Stomach (tissue), 19 donors: ENCODE results near the gene LHX1. TPM values are rescaled to one million over a fixed set of nuclear protein-coding genes. Genes with fewer than 3 reads are reported as not detected.
A peak's percentile ranks its signal among the peaks of the same experiment; 100 is the strongest.

Source experiments
- DNase-seq, 2 donors: peaks; one replicate each; pipeline versions ENCODE4 v3.0.0 to v3.0.0-alpha.2; 2013 to 2019
- H3K27ac ChIP-seq, 5 donors: fragments of 200-600 bp in 4 of 5; sonication (generic) in 4 of 5; one replicate each; pipeline ENCODE4 v1.5.1; 2013 to 2019; ENCODE audit warnings: mild to moderate bottlenecking in 1 of 5, moderate library complexity in 1 of 5
- H3K27me3 ChIP-seq, 3 donors: fragments of 200-600 bp; sonication (generic); one replicate each; pipeline ENCODE4 v1.5.1; 2017 to 2019; ENCODE audit warnings: mixed run types in 1 of 3
- H3K36me3 ChIP-seq, 4 donors: fragments of 200-600 bp; sonication (generic); 1 replicate in 3 of 4; 2 replicates in 1 of 4; pipeline ENCODE4 v1.5.1; 2016 to 2019
- H3K4me1 ChIP-seq, 4 donors: fragments of 200-600 bp; sonication (generic); one replicate each; pipeline ENCODE4 v1.5.1; 2016 to 2019
- H3K4me3 ChIP-seq, 4 donors: fragments of 200-600 bp; sonication (generic) in 3 of 4; one replicate each; pipeline ENCODE4 v1.5.1; 2016 to 2019; ENCODE audit warnings: mild to moderate bottlenecking in 1 of 4
- H3K9me3 ChIP-seq, 4 donors: fragments of 200-600 bp; sonication (generic); one replicate each; pipeline ENCODE4 v1.5.1; 2016 to 2019
- CTCF ChIP-seq, 7 experiments: fragments of 450-650 bp in 4 of 7; fragments of 200-600 bp in 3 of 7; sonication (generic) in 3 of 7; IDR thresholded peaks; one replicate each; pipeline ENCODE4 v1.5.1; 2016 to 2019; ENCODE audit warnings: antibody characterized with exemption in 7 of 7, control low read depth in 2 of 7, mild to moderate bottlenecking in 1 of 7
- EP300 ChIP-seq: sonication (generic); formaldehyde crosslinking; IDR thresholded peaks from one replicate; pipeline ENCODE4 v1.6.1; 2017; ENCODE audit warnings: antibody characterized with exemption
- POLR2A ChIP-seq, 4 donors: fragments of 450-650 bp; IDR thresholded peaks; one replicate each; pipeline ENCODE4 v1.6.1; 2016; ENCODE audit warnings: antibody characterized with exemption in 4 of 4, control low read depth in 2 of 4, mild to moderate bottlenecking in 1 of 4, moderate library complexity in 1 of 4
- POLR2AphosphoS5 ChIP-seq, 3 donors: sonication (generic); formaldehyde crosslinking; IDR thresholded peaks; one replicate each; pipeline ENCODE4 v1.6.1; 2016; ENCODE audit warnings: antibody characterized with exemption in 3 of 3
- WGBS, 5 donors: extraction: QIAGEN DNeasy Blood & Tissue Kit in 3 of 5; methylation state at CpG; one replicate each; pipeline versions ENCODE4 v1.1.5 to v1.1.7; 2013 to 2018; 5-methylcytosine and 5-hydroxymethylcytosine counted together
- intact Hi-C: fragments of 100-400 bp; cut with DNase I; formaldehyde crosslinking; loops from one replicate; pipeline ENCODE4 v1.15.1; 2023; ENCODE audit warnings: low total_unique reads
- long read RNA-seq, 10 donors: transcript quantifications; one replicate each; lab custom pipeline, GENCODE V29; 2026
- polyA plus RNA-seq, 3 donors: library from polyadenylated mRNA; stranded (reverse); fragments of 200-250 nt; gene quantifications; one replicate each; pipeline ENCODE4 v1.2.3, GENCODE V29; 2013
- total RNA-seq, 5 donors: library from RNA; depleted of rRNA; stranded (reverse); fragments of >200 nt; gene quantifications; one replicate each; pipeline versions ENCODE4 v1.1.0 to v1.2.3, GENCODE V29; 2014 to 2016
- donor health status: healthy with polysubstance abuse.
- donor health status: Bipolar disorder and iron deficiency.
- donor health status: healthy.

LHX1 gene
- total RNA-seq = not detected
- polyA plus RNA-seq = not detected
- long read RNA-seq, donor 1 = 0 reads
- long read RNA-seq, donor 2 = 0 reads
- long read RNA-seq, donor 3 = 0 reads
- long read RNA-seq, donor 4 = 0 reads
- long read RNA-seq, donor 5 = 0 reads
- long read RNA-seq, donor 6 = 0 reads
- long read RNA-seq, donor 7 = 0 reads
- long read RNA-seq, donor 8 = 0 reads
- long read RNA-seq, donor 9 = 0 reads
- long read RNA-seq, donor 10 = 0 reads

- Histone ChIP-seq H3K4me1 (peaks cover 70 to 88% (median 80%) of the 10 kb centered on the region in 4 donors), H3K27me3 (peaks cover 92 to 100% (median 100%) of the 10 kb centered on the region in 3 donors), H3K27ac (no peak within 1 kb of the TSS), H3K4me3 (peak within 1 kb of the TSS; percentile 0 to 39 (median 18)), H3K9me3 (peaks cover 0 to under 1% (median 0%) of the 10 kb centered on the region in 4 donors), H3K36me3 (no peaks in the 10 kb centered on the region)
- TF ChIP-seq CTCF (IDR thresholded peaks at IDR 0.05) (no peak), EP300 (no peak), POLR2A (IDR thresholded peaks at IDR 0.05) (no peak), POLR2AphosphoS5 (IDR thresholded peaks at IDR 0.05) (no peak)
- DNase-seq = no peak
- intact Hi-C loops = no loop called here
- 2 to 6% (median 5%) methylated on average over 71 to 75 of the region's 75 CpGs for WGBS, 5 donors
Measured at GRCh38 chr17:36937001-36937958, at the start of gene LHX1. Gene LHX1, plus strand, starts transcription at chr17:36937475. Its CDS starts 723 bp downstream, at chr17:36938198.

- Histone ChIP-seq H3K4me1 (peaks cover 0 to 19% (median 8%) of the 10 kb centered on the region in 4 donors), H3K4me3 (no peak overlapping the region), H3K36me3 (no peaks in the 10 kb centered on the region), H3K27ac (no peak overlapping the region), H3K27me3 (peaks cover 0 to 77% (median 26%) of the 10 kb centered on the region in 3 donors), H3K9me3 (no peaks in the 10 kb centered on the region)
- DNase-seq = no peak
- intact Hi-C loops = no loop called here
- TF ChIP-seq EP300 (no peak), CTCF (IDR thresholded peaks at IDR 0.05) (no peak), POLR2A (IDR thresholded peaks at IDR 0.05) (no peak), POLR2AphosphoS5 (IDR thresholded peaks at IDR 0.05) (no peak)
- 69 to 78% (median 76%) methylated on average over 7 to 8 of the region's 8 CpGs for WGBS, 5 donors
Measured at GRCh38 chr17:36888236-36888951, 48.9 kb upstream of the LHX1 start.

- TF ChIP-seq POLR2A (IDR thresholded peaks at IDR 0.05) (no peak), CTCF (IDR thresholded peaks at IDR 0.05) (no peak), EP300 (no peak), POLR2AphosphoS5 (IDR thresholded peaks at IDR 0.05) (no peak)
- peaks cover 0 to 69% (median 11%) of the 10 kb centered on the region in 3 donors for H3K27me3 ChIP-seq
- H3K4me1 ChIP-seq = peaks cover 0 to 13% (median 5%) of the 10 kb centered on the region in 4 donors
- H3K36me3 ChIP-seq = no peaks in the 10 kb centered on the region
- WGBS, 5 donors = 55 to 67% (median 64%) methylated on average over 8 of the region's 8 CpGs
- H3K27ac ChIP-seq = no peak overlapping the region
- intact Hi-C loops = no loop called here
- H3K9me3 ChIP-seq = no peaks in the 10 kb centered on the region
- H3K4me3 ChIP-seq = no peak overlapping the region
- no peak for DNase-seq
Measured at GRCh38 chr17:36889770-36890349, 47.4 kb upstream of the LHX1 start.
